ENCODE results near the gene CACNB4. TPM values are rescaled to one million over a fixed set of nuclear protein-coding genes. Genes with fewer than 3 reads are reported as not detected.

The CACNB4 gene
- total RNA-seq, 1 experiment from 2014 or later = 2.0 TPM

GRCh38 chr2:152078662-152079061, 20.2 kb downstream of the CACNB4 start (continued):
- TF ChIP-seq REST (IDR thresholded peaks at IDR 0.05; ENCODE audit: low read depth) (no peak), RAD21 (IDR thresholded peaks at IDR 0.05; ENCODE audit: low read depth) (no peak), ELF1 (IDR thresholded peaks at IDR 0.05; ENCODE audit: borderline replicate concordance, low read depth) (no peak)

GRCh38 chr2:152078023-152078422, 20.8 kb downstream of the CACNB4 start:
- intact Hi-C loops (cut with micrococcal nuclease) = no loop called here
- ChIA-PET RAD21 (ENCODE audit: low non-redundant PET in 1 of 2, low total read pairs in 2 of 2, uncharacterized antibody in 2 of 2, unreplicated experiment in 2 of 2) (no interaction called here), POLR2A (no interaction called here)

More at GRCh38 chr2:152078023-152078422, 20.8 kb downstream of the CACNB4 start:
- ATAC-seq (no peak), DNase-seq (ENCODE audit: low read depth, low spot score) (no peak)
- H3K9ac ChIP-seq (ENCODE audit: low read length) = no peak overlapping the region
- H3K27ac ChIP-seq (ENCODE audit: low read depth, low read length) = no peak overlapping the region
- no peaks in the 10 kb centered on the region for H3K27me3 ChIP-seq (ENCODE audit: insufficient read depth, low read length)
- TF ChIP-seq CEBPB (IDR thresholded peaks at IDR 0.05; ENCODE audit: low read depth) = no peak
- no peak for TF ChIP-seq JUND (IDR thresholded peaks at IDR 0.05)
- TF ChIP-seq CTCF (IDR thresholded peaks at IDR 0.05 in 2 of 3, conservative IDR thresholded peaks at IDR 0.05 in 1 of 3; ENCODE audit: borderline replicate concordance in 1 of 3, insufficient read depth in 1 of 3, low read depth in 2 of 3, low read length in 2 of 3) = no peak
- no peak for TF ChIP-seq REST (IDR thresholded peaks at IDR 0.05; ENCODE audit: low read depth)
- TF ChIP-seq EZH2phosphoT487 (IDR thresholded peaks at IDR 0.05; ENCODE audit: borderline replicate concordance) = no peak
- no peak for TF ChIP-seq CBX3 (IDR thresholded peaks at IDR 0.05; ENCODE audit: low read depth)
- TF ChIP-seq EGR1 (IDR thresholded peaks at IDR 0.05; ENCODE audit: low read depth) = no peak
- TF ChIP-seq SP1 (IDR thresholded peaks at IDR 0.05; ENCODE audit: low read depth) = no peak
- TF ChIP-seq SRF (IDR thresholded peaks at IDR 0.05; ENCODE audit: low read depth) = no peak
- TF ChIP-seq SIN3A (IDR thresholded peaks at IDR 0.05; ENCODE audit: low read depth) = no peak
- no peak for TF ChIP-seq ELF1 (IDR thresholded peaks at IDR 0.05; ENCODE audit: borderline replicate concordance, low read depth)
- TF ChIP-seq FOSL1 (IDR thresholded peaks at IDR 0.05; ENCODE audit: low read depth) = no peak
- no peak for TF ChIP-seq YY1 (IDR thresholded peaks at IDR 0.05; ENCODE audit: extremely low read depth, insufficient replicate concordance, low read depth, low read length)
- H2AFZ ChIP-seq (ENCODE audit: low read depth, low read length, poor library complexity, severe bottlenecking) = no peak overlapping the region
- H4K20me1 ChIP-seq (ENCODE audit: insufficient read depth) = no peaks in the 10 kb centered on the region
- no peaks in the 10 kb centered on the region for H3K4me1 ChIP-seq (ENCODE audit: control insufficient read depth in 1 of 2, insufficient read depth in 2 of 2, low read length in 2 of 2)
- no peaks in the 10 kb centered on the region for H3K36me3 ChIP-seq (ENCODE audit: control insufficient read depth in 1 of 2, insufficient read depth in 2 of 2, low read length in 2 of 2)
- H3K9me3 ChIP-seq (ENCODE audit: control insufficient read depth in 1 of 2, insufficient read depth in 1 of 2, low read depth in 1 of 2, low read length in 2 of 2) = no peaks in the 10 kb centered on the region
- H3K9me2 ChIP-seq (ENCODE audit: insufficient read depth) = no peaks in the 10 kb centered on the region
- CTCF ChIA-PET = no interaction called here
- no peaks in the 10 kb centered on the region for H3K79me2 ChIP-seq (ENCODE audit: insufficient read depth, low read length)
- no TSS peak for BruUV-seq (replicated peaks)
- no peak overlapping the region for H3K4me2 ChIP-seq (ENCODE audit: low read length)
- H3K4me3 ChIP-seq (replicated peaks in 1 of 2; ENCODE audit: low read depth in 1 of 2, low read length in 2 of 2) = no peak overlapping the region

All from HCT116 (cell line).